HFF-Myc (cell line): ENCODE data around the gene DHX57.
"Not testable (repeated sequence)": the region's sequence is repeated elsewhere in the genome, so short reads cannot be mapped to it uniquely, and the experiment has no call there.

ENCODE experiments used
- DNase-seq: peaks from one replicate; pipeline ENCODE4 v3.0.0-alpha.2; 2011; ENCODE audit warnings: low read depth; ENCODE audit errors: extremely low read depth
- H3K4me3 ChIP-seq: replicated peaks from 2 replicates; pipeline ENCODE4 v1.5.1; 2011; ENCODE audit warnings: low read depth, mild to moderate bottlenecking, control low read depth, low read length
- TF ChIP-seq, protein P1 (sequence below): IDR thresholded peaks from 2 replicates; pipeline ENCODE4 v1.5.1; 2012; ENCODE audit warnings: mild to moderate bottlenecking, low read depth, low read length, control low read depth; ENCODE audit errors: missing control alignments

The DHX57 gene

GRCh38 chr2:38806733-38807059 is 69.0 kb downstream of the DHX57 start:
- H3K4me3 ChIP-seq = no peak overlapping the region
- no peak for DNase-seq
- TF ChIP-seq, protein P1, sequence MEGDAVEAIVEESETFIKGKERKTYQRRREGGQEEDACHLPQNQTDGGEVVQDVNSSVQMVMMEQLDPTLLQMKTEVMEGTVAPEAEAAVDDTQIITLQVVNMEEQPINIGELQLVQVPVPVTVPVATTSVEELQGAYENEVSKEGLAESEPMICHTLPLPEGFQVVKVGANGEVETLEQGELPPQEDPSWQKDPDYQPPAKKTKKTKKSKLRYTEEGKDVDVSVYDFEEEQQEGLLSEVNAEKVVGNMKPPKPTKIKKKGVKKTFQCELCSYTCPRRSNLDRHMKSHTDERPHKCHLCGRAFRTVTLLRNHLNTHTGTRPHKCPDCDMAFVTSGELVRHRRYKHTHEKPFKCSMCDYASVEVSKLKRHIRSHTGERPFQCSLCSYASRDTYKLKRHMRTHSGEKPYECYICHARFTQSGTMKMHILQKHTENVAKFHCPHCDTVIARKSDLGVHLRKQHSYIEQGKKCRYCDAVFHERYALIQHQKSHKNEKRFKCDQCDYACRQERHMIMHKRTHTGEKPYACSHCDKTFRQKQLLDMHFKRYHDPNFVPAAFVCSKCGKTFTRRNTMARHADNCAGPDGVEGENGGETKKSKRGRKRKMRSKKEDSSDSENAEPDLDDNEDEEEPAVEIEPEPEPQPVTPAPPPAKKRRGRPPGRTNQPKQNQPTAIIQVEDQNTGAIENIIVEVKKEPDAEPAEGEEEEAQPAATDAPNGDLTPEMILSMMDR = no peak

DNA sequence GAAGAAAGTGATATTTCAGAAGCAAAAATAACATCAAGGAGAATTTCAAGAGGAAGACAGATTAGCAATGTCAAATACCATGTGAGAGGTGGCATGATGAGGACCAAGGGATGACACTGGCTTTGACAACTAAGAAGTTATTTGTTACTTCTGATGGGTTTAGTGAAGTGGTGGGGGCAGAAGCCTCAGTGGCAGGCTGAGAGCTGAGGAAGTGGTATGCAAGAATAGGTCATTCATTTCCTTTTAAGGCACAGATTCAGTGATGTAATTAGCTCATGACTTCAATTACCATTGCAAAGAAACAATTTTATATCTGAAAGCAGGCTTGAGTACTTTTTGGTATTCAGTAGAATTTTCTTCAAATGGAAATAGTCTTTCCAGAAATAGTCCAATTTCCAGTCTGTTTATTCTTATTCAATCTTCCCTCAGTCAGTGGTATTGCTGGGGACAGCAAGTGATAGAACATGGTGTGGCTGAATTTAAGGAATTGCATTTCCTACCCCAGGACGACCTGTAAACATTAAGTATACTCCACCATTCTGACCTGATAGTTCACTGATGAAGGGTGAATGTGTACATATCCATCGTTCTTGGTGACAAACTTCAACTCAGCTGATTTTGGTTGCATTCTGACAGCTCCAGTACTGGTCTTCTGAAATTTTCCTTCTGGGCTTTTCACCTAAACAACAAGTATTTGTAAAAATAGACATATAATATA is 69.6 kb downstream of the DHX57 start:
- no peak overlapping the region for H3K4me3 ChIP-seq
- DNase-seq = no peak
- TF ChIP-seq, protein P1 = no peak

- TF ChIP-seq, protein P1 = no peak
- H3K4me3 ChIP-seq = no peak overlapping the region
Observed at GRCh38 chr2:38797953-38798352, 77.8 kb downstream of the DHX57 start.

GRCh38 chr2:38797250-38797676 is 78.5 kb downstream of the DHX57 start:
- TF ChIP-seq, protein P1 = no peak
- DNase-seq = no peak
- H3K4me3 ChIP-seq = no peak overlapping the region

More at GRCh38 chr2:38797953-38798352, 77.8 kb downstream of the DHX57 start:
- no peak for DNase-seq

- not testable (repeated sequence) for DNase-seq, H3K4me3 ChIP-seq
Observed at GRCh38 chr2:38795016-38795415, 80.7 kb downstream of the DHX57 start.

- no peak overlapping the region for H3K4me3 ChIP-seq
- no peak for DNase-seq
- TF ChIP-seq, protein P1 = no peak
Observed at GRCh38 chr2:38794235-38794946, 81.3 kb downstream of the DHX57 start.

DNA sequence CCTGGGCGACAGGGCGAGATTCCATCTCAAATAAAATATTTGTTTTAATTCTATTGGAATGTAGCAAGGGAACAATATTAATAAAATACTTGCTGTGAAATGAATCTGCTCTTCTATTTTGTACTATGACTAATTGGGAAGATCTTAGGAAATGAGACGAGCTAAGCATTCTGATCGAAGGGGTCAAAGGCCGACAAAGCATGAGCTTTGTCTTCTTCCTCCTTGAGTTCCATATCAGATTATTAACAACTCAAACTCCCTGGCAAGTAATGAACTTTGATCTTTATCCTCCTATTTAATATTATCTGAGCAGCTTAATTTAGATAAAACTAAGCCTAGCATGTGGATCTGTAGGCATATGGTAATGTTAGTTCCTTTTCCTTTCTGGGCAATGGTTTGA is 82.2 kb downstream of the DHX57 start:
- no peak overlapping the region for H3K4me3 ChIP-seq
- TF ChIP-seq, protein P1 = no peak

More for the DNA sequence above, 82.2 kb downstream of the DHX57 start:
- no peak for DNase-seq
